HEK293 (cell line): ENCODE results near the gene FOXD4.
"Not testable (repeated sequence)": the region's sequence is repeated elsewhere in the genome, so short reads cannot be mapped to it uniquely, and the experiment has no call there.

ENCODE experiments used
- ZBTB21 ChIP-seq: fragments of 450-650 bp; formaldehyde crosslinking; IDR thresholded peaks from 2 replicates; pipeline ENCODE4 v1.5.1; 2017; ENCODE audit warnings: missing biosample characterization, missing genetic modification characterization
- ZNF530 ChIP-seq: fragments of 450-650 bp; formaldehyde crosslinking; IDR thresholded peaks from 2 replicates; pipeline ENCODE4 v1.5.1; 2016; ENCODE audit warnings: low read depth, missing biosample characterization, missing genetic modification characterization
- TF ChIP-seq, protein P1 (sequence below): fragments of 450-650 bp; formaldehyde crosslinking; IDR thresholded peaks from 2 replicates; pipeline ENCODE4 v1.5.1; 2016; ENCODE audit warnings: missing biosample characterization, missing genetic modification characterization
- TF ChIP-seq, protein P2 (sequence below): fragments of 450-650 bp; formaldehyde crosslinking; optimal IDR thresholded peaks from 2 replicates; pipeline ENCODE3; 2016; ENCODE audit warnings: missing biosample characterization, mild to moderate bottlenecking, missing genetic modification characterization
- TF ChIP-seq, protein P3 (sequence below): fragments of 450-650 bp; formaldehyde crosslinking; IDR thresholded peaks from 2 replicates; pipeline ENCODE4 v1.5.1; 2017; ENCODE audit warnings: missing biosample characterization, missing genetic modification characterization

DNA sequence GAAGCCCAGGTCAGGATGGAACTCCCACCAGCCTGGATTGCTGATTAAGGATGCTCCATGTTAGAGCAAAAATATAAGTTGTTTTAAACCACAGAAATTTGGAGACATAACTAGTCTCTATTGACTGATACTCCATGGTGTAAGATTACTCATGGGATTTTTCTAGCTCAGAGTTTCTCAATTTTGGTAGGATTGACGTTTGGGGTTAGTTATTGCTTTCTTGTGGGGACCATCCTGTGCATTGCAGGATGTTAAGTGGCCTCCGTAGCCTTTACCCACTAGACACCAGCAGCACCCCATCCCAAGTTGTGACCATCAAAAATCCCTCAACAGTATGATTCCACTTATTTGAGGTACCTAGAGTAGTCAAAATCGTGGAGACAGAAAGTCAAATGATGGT, 19.4 kb downstream of the FOXD4 start:
- not testable (repeated sequence) for TF ChIP-seq ZNF530, ZBTB21 (tag by site-specific recombination)
- TF ChIP-seq, protein P1, sequence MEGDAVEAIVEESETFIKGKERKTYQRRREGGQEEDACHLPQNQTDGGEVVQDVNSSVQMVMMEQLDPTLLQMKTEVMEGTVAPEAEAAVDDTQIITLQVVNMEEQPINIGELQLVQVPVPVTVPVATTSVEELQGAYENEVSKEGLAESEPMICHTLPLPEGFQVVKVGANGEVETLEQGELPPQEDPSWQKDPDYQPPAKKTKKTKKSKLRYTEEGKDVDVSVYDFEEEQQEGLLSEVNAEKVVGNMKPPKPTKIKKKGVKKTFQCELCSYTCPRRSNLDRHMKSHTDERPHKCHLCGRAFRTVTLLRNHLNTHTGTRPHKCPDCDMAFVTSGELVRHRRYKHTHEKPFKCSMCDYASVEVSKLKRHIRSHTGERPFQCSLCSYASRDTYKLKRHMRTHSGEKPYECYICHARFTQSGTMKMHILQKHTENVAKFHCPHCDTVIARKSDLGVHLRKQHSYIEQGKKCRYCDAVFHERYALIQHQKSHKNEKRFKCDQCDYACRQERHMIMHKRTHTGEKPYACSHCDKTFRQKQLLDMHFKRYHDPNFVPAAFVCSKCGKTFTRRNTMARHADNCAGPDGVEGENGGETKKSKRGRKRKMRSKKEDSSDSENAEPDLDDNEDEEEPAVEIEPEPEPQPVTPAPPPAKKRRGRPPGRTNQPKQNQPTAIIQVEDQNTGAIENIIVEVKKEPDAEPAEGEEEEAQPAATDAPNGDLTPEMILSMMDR (tag by site-specific recombination): not testable (repeated sequence)
- TF ChIP-seq, protein P2, sequence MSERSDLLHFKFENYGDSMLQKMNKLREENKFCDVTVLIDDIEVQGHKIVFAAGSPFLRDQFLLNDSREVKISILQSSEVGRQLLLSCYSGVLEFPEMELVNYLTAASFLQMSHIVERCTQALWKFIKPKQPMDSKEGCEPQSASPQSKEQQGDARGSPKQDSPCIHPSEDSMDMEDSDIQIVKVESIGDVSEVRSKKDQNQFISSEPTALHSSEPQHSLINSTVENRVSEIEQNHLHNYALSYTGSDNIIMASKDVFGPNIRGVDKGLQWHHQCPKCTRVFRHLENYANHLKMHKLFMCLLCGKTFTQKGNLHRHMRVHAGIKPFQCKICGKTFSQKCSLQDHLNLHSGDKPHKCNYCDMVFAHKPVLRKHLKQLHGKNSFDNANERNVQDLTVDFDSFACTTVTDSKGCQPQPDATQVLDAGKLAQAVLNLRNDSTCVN: not testable (repeated sequence)
- TF ChIP-seq, protein P3, sequence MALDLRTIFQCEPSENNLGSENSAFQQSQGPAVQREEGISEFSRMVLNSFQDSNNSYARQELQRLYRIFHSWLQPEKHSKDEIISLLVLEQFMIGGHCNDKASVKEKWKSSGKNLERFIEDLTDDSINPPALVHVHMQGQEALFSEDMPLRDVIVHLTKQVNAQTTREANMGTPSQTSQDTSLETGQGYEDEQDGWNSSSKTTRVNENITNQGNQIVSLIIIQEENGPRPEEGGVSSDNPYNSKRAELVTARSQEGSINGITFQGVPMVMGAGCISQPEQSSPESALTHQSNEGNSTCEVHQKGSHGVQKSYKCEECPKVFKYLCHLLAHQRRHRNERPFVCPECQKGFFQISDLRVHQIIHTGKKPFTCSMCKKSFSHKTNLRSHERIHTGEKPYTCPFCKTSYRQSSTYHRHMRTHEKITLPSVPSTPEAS (tag by site-specific recombination): not testable (repeated sequence)
